Measurements from ENCODE around the gene BAIAP2L1.

The BAIAP2L1 gene

DNA sequence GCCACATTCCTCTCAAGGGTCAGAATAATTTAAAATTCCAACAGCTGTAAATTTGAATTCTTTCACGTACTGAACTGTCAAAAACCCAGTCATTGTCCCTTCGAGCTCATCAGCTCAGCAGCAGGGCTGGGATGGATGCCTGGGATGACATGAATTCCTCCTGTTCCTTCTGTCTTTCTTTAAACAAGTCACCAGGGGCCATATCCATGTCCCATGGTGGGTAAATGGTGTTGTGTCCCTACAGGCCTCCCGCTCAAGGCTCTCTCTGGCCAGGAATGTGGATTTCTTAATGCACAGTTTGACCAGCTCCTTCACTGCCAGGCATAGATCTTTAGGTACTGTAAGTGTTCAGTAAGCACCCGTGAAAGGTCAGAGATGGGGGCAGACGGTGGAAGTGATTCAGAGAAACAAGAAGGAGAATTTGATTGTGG, 135.0 kb downstream of the BAIAP2L1 start:
- DNase-seq, result no peak

GRCh38 chr7:98257701-98258100, 143.2 kb downstream of the BAIAP2L1 start:
- no peak for DNase-seq

GRCh38 chr7:98256431-98256830, 144.5 kb downstream of the BAIAP2L1 start:
- no peak for DNase-seq

DNA sequence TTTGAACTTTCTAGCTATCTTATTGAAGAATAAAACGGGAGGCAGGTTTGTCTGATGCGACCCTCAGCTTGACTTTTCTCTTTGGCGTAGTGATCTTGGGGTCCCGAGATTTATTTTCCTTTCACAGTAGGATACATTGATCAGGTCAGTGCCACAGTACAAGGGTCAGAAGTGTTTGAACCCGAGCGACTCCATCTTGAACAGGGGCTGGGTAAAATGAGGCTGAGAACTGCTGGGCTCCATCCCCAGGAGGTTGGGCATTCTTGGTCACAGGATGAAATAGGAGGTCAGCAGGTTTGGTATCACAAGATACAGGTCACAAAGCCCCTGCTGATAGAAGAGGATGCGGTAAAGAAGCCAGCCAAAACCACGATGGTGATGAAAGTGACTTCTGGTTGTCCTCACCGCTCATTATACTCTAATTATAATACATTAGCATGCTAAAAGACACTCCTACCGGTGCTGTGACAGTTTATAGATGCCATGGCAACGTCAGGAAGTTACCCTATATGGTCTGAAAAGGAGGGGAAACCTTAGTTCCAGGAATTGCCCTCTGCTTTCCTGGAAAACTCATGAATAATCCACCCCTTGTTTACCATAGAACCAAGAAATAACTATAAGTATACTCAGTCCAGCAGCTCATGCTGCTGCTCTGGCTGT, 145.8 kb downstream of the BAIAP2L1 start:
- DNase-seq, result peak; percentile 52

DNA sequence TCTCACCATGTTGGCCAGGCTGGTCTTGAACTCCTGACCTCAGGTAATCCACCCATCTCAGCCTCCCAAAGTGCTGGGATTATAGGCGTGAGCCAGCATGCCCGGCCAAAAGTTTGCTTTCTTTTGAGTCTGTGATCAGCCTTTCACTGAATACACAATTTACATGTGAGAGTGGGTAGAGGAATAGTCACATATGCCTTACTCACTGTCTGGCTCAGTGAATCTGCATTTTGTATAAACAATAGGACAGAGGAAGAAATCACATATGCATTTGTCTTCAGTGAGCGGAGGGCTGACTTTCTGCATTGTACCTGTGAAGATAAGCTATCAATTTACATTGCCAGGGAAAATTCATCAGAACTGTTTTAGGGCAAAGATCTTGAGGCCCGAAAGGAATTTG, 146.4 kb downstream of the BAIAP2L1 start:
- no peak for DNase-seq

DNA sequence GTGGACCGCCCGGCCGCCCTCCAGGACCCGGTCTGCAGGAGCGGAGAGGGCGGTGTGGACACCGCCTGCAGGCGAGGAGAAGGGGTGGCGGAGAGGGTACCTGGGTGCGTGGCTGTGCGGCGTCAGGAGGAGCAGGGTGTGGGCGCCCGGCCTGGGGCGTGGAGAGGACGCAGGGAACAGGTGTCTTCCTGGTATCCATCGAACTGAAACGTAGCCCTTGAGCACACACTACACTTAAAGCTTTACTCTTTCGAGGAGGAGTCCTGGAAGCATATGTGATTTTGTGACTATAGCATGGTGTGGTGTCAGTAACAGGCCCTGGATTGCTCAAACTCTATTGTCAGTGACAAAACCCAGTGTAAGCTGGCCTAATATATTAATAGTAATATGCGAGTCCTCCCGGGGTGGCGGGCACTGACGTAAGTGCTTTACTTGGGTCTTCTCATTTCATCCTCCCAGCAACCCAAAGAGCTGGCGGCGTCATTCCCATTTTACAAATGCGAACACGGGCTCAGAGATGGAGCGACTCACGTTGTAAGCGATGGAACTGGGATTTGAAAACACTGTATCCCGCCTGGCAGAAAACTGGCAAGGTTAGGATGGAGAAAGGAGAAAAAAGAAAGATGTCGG, 148.3 kb downstream of the BAIAP2L1 start:
- DNase-seq, result no peak

GRCh38 chr7:98251601-98252424, 149.1 kb downstream of the BAIAP2L1 start, which contains the start of gene TECPR1:
Gene TECPR1, minus strand, starts transcription at chr7:98252232. Its CDS starts 6,086 bp downstream, at chr7:98246146.
- DNase-seq, result peak; percentile 88

DNA sequence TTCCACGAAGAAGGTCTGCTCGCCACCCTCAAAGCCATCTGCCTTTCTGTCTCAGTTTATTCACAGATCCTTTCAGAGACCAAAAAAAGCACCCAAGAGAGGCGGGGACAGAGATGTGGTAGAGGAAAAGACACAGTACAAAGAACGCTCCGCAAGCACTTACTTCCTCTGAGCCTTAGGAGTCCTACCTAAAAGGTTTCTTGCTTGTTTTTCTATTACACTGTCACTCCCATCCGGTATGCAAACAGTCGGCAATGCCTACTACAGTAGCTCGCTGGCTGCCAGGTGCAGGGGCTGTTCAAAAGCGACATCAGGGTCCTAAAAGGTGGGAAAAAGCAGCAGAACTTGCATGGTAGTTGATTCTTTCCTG, 149.7 kb downstream of the BAIAP2L1 start:
- DNase-seq, result peak; percentile 74

DNA sequence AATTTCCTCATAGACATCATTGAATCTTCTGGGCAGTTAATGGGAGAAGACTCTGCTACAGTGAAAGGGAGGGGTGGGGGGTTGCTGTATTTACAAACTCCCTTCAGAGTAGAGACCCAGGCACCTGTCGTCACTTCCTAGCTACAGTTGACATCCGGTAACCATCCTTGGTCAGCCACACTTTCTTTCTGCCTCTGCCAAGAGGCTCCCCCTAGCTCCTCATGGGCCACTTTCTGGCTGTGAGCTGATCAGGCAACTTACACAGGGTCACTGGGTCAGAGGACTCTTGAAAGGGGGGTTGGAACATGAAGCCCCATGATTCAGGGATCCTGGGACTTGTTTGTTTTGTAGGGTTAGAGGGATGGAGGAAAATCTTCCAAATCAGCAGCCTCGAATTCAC, 150.1 kb downstream of the BAIAP2L1 start:
- DNase-seq, result peak; percentile 74

DNA sequence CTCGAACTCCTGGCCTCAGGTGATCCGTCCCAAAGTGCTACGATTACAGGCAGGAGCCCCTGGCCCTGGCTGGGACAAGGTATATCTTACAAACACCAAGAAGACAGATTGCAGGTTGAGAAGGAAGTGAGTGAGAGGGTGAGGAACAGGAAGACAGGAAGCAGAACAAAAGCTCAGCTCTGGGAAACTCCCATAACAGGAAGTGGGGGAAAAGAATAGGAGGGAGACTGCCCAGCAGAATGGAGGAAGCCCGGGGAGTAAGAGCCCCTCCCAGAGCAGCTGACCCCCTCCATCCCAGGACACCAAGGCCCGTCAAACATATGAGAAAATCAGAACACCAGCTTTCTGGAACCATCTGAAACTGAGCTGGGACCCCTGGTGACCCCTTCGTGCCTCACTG, 151.8 kb downstream of the BAIAP2L1 start:
- no peak for DNase-seq

- no peak for DNase-seq
Measured at GRCh38 chr7:98248156-98248555, 152.7 kb downstream of the BAIAP2L1 start.

DNA sequence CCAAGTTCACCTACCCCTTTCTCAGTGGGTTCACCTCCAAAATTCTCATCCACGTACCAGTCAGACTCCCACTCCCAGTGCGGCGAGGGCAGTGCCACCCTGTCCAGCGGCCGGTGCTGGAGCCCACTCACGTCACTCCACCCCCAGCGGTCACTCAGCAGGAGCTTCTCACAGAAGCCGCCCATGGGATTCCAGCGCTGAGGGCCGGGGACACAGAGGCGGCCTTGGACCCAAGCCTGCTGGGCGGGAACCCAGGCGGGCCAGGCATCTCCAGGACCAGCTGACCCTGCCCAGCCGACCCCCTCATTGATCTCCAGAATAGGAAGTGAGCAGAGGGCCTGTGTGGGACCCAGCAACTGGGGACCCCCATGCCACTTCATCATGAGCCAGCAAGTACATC, 156.0 kb downstream of the BAIAP2L1 start:
- DNase-seq, result no peak

- no peak for DNase-seq
Measured at GRCh38 chr7:98242934-98243333, 158.0 kb downstream of the BAIAP2L1 start.

GRCh38 chr7:98242342-98242741, 158.5 kb downstream of the BAIAP2L1 start:
- DNase-seq, result no peak

DNA sequence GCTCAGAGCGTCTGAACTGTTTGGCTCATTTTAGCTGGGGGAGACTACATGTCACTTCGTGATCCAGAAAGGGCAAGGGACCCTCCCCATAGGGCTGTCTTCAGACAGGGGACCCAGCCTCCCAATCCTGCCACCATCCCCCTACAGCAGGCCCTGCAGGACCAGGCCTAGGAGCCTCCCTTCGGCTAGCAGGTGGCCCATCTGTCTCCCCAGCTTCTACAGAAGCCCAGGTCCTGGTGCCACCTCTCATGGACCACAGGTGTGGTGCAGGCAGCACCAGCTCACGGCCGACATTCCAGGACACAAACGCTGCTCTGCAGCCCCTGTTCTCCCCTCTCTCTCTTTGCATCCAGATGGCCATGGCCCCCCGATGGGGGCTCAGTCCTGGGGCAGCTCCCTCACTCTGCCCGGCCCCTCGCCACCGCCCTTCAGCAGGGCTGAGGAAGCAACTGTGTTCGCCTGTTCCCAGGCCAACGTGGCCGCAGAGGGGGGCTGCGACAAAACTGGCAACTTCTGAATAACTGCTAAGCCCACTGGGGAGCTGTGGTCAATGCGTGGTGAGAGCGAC, 159.1 kb downstream of the BAIAP2L1 start:
- DNase-seq, result no peak

All from CD4-positive, alpha-beta T cell treated with Interleukin-21 for 1 hour (primary cell).